Activated B cell treated with CpG ODN at 0.5 μM for 24 hours (primary cell): ENCODE measurements around the gene ATRN. TPM values are rescaled to one million over a fixed set of nuclear protein-coding genes. Genes with fewer than 3 reads are reported as not detected.

Experiments
- ATAC-seq: fragments of 200-7000 bp; cut with Tn5 transposase; one replicate; pipeline ENCODE4 v1.10.0; 2021; ENCODE audit warnings: low read depth, mild to moderate bottlenecking, moderate library complexity
- CTCF ChIA-PET: fragments of 350-600 bp; sonication (Branson Sonifier 250); formaldehyde crosslinking; loops from one replicate; lab custom pipeline; 2021; ENCODE audit warnings: antibody characterized with exemption; lab: Charles Lee
- POLR2A ChIA-PET: fragments of 350-600 bp; sonication (Branson Sonifier 250); formaldehyde crosslinking; loops from one replicate; lab custom pipeline; 2021; ENCODE audit warnings: antibody characterized with exemption; lab: Charles Lee
- DNase-seq: peaks from one replicate; pipeline ENCODE4 v3.0.0; 2022
- H3K27ac Mint-ChIP-seq: one replicate; pipeline ENCODE4 v1.8.0; 2020; ENCODE audit warnings: mixed read lengths
- H3K27me3 Mint-ChIP-seq: one replicate; pipeline ENCODE4 v1.8.0; 2021; ENCODE audit warnings: mixed read lengths
- H3K36me3 Mint-ChIP-seq: one replicate; pipeline ENCODE4 v1.8.0; 2021; ENCODE audit warnings: low read depth, mixed read lengths
- H3K4me1 Mint-ChIP-seq: one replicate; pipeline ENCODE4 v1.8.0; 2021; ENCODE audit warnings: mixed read lengths
- H3K4me3 Mint-ChIP-seq: one replicate; pipeline ENCODE4 v1.8.0; 2020; ENCODE audit warnings: mild to moderate bottlenecking, mixed read lengths
- H3K9me3 Mint-ChIP-seq: one replicate; pipeline ENCODE4 v1.8.0; 2020; ENCODE audit warnings: mixed read lengths
- intact Hi-C: fragments of 100-400 bp; cut with micrococcal nuclease; formaldehyde crosslinking; loops from one replicate; pipeline ENCODE4 v1.15.1; 2024
- total RNA-seq: library from RNA; stranded (reverse); gene quantifications from 2 replicates; pipeline ENCODE4 v1.2.3, GENCODE V29; 2022
- TF ChIP-seq, protein P1 (sequence below): fragments of 200-600 bp; IDR thresholded peaks from one replicate; pipeline ENCODE4 v1.8.0; 2022; ENCODE audit warnings: antibody characterized with exemption, mild to moderate bottlenecking

The ATRN gene
- total RNA-seq, 1 donor from 2014 or later = 13.0 TPM

DNA sequence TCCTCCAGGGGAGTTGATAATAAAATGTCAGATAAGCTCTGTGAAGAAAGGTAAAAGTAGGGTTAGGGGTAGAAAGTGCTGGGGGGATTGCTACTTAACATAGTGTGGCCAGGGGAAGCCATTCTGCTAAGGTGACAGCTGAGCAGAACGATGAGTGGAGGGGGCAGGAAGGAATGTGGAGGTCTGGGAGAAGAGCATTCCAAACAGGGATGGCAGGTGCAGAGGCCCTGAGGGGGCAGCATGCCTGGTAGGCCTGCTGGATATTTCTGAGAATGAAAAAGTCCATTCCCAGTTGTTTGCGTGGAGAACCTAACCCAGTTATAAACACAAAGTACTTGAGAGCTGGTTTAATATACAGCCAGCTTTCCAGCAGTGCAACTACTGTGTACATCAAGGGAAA, 183.1 kb downstream of the ATRN start:
- Mint-ChIP-seq H3K9me3 (peaks cover 8% of the 10 kb centered on the region), H3K27ac (no peak overlapping the region), H3K4me1 (peaks cover 9% of the 10 kb centered on the region), H3K27me3 (no peaks in the 10 kb centered on the region), H3K36me3 (peaks cover 2% of the 10 kb centered on the region), H3K4me3 (no peak overlapping the region)
- intact Hi-C loops = no loop called here
- CTCF ChIA-PET = no interaction called here
- no peak for DNase-seq
- POLR2A ChIA-PET = no interaction called here
- TF ChIP-seq, protein P1, sequence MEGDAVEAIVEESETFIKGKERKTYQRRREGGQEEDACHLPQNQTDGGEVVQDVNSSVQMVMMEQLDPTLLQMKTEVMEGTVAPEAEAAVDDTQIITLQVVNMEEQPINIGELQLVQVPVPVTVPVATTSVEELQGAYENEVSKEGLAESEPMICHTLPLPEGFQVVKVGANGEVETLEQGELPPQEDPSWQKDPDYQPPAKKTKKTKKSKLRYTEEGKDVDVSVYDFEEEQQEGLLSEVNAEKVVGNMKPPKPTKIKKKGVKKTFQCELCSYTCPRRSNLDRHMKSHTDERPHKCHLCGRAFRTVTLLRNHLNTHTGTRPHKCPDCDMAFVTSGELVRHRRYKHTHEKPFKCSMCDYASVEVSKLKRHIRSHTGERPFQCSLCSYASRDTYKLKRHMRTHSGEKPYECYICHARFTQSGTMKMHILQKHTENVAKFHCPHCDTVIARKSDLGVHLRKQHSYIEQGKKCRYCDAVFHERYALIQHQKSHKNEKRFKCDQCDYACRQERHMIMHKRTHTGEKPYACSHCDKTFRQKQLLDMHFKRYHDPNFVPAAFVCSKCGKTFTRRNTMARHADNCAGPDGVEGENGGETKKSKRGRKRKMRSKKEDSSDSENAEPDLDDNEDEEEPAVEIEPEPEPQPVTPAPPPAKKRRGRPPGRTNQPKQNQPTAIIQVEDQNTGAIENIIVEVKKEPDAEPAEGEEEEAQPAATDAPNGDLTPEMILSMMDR = no peak
- no peak for ATAC-seq

- intact Hi-C loops = no loop called here
- H3K36me3 Mint-ChIP-seq = no peaks in the 10 kb centered on the region
- no peak overlapping the region for H3K4me3 Mint-ChIP-seq
- peaks cover 8% of the 10 kb centered on the region for H3K9me3 Mint-ChIP-seq
- ChIA-PET CTCF (no interaction called here), POLR2A (no interaction called here)
- ATAC-seq (no peak), DNase-seq (no peak)
- TF ChIP-seq, protein P1 = no peak
- no peak overlapping the region for H3K27ac Mint-ChIP-seq
- peaks cover 15% of the 10 kb centered on the region for H3K4me1 Mint-ChIP-seq
- peaks cover 5% of the 10 kb centered on the region for H3K27me3 Mint-ChIP-seq
Measured at GRCh38 chr20:3654326-3655130, 183.7 kb downstream of the ATRN start.

- POLR2A ChIA-PET = no interaction called here
- no peak overlapping the region for H3K4me3 Mint-ChIP-seq
- DNase-seq = no peak
- H3K36me3 Mint-ChIP-seq = no peaks in the 10 kb centered on the region
- intact Hi-C loops = no loop called here
- H3K4me1 Mint-ChIP-seq = peaks cover 17% of the 10 kb centered on the region
- ATAC-seq = no peak
- peaks cover 8% of the 10 kb centered on the region for H3K9me3 Mint-ChIP-seq
- TF ChIP-seq, protein P1 = no peak
- H3K27ac Mint-ChIP-seq = no peak overlapping the region
- CTCF ChIA-PET = no interaction called here
- peaks cover 8% of the 10 kb centered on the region for H3K27me3 Mint-ChIP-seq
Measured at GRCh38 chr20:3655131-3655405, 184.2 kb downstream of the ATRN start.

DNA sequence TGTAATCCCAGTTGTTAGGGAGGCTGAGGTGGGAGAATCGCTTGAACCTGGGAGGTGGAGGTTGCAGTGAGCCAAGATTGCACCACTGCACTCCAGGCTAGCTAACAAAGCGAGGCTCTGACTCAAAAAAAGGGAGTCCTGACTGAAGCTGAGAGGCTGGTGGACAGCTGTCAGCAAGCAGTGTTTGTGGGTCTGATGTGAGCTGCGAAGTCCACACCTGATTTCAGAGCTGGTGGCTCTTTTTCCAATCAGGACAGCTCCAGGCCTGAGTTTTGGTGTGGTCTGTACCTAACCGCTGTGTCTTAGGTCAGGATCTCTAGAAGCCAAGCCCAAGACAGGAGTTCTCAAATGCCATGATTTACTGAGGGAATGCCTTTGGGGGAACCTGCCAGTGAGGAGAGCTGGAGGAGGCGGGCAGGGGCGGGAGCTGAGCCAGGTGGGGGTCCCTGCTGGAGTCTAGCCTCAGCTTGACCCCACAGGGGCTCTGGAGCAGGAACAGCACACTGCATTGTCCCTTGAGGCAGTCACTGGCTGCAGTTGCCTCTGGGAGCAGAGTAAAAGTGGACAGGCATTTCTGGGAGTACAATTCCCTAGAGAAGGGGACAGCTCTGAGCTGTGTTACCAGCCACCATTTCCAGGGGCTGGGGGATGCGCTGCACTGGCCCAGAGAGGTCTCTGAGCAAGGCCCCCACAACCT, 187.3 kb downstream of the ATRN start:
- Mint-ChIP-seq H3K27ac (no peak overlapping the region), H3K36me3 (no peaks in the 10 kb centered on the region), H3K27me3 (peaks cover 29% of the 10 kb centered on the region), H3K4me1 (peaks cover 15% of the 10 kb centered on the region), H3K4me3 (no peak overlapping the region), H3K9me3 (peaks cover 8% of the 10 kb centered on the region)
- TF ChIP-seq, protein P1 = no peak
- intact Hi-C loops = no loop called here
- ATAC-seq (no peak), DNase-seq (no peak)
- ChIA-PET CTCF (interaction anchor here (1.0 kb wide), 1 partner anchor 18 kb away, joined by 4 read pairs; no protein-coding TSS in a partner anchor), POLR2A (interaction anchor here (0.6 kb wide), 1 partner anchor 220 kb away, joined by 3 read pairs; no protein-coding TSS in a partner anchor)
